Iris pigment epithelial cell (primary cell): Measurements from ENCODE around the gene ZNF354B.
"Not testable (repeated sequence)": the region's sequence is repeated elsewhere in the genome, so short reads cannot be mapped to it uniquely, and the experiment has no call there.

ENCODE experiments used
- DNase-seq: peaks from one replicate; pipeline ENCODE4 v3.0.0-alpha.2; 2011; ENCODE audit warnings: low read depth

ZNF354B gene

DNA sequence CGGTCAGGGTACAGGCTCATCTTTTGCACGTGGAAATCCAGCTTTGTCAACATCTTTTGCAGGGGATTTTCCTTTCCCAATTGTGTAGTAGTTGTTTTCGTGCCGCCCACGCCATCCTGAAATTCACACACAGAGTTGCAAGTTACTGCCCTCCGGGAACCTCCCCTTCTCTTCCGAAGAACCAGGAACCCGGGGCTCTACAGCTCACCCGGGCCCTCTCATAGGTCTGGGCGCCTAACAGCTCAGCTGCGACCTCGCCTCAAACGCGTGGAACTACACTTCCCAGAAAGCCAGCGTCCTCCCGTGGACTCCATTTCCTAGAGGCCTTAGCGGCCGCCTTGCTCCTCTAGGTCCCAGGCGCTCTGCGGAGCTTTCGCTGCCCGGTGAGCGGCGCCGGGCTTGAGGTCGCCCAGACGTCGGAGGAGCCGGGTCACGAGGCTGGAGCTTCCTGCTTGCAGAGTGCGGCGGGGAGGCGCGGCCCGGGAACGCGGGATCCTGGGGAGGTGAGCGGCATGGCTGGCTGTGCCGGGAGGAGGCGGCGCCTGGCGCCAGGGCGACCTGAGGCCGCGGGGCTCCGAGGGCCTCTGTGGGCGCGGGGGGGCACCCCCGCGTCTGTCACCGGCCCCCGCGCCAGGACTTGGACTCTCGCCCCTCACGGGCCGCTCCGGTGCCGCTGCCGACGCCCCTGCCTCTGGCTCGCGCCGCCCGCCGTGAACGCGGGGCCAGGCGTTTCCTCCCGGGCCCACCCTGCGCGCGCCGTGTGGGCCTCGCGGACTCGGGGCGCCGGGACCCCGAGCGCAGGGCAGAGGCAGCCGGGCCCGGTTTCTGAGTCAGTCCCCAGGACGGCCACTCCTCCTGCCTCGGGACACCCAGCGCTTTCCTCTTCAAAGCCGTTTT, at the start of gene ZNF354B:
TSS of gene ZNF354B (plus strand) at position 329 of the 897 bp plus-strand sequence. CDS start 1,095 bp downstream, outside the sequence.
- DNase-seq: peak; percentile 98

DNA sequence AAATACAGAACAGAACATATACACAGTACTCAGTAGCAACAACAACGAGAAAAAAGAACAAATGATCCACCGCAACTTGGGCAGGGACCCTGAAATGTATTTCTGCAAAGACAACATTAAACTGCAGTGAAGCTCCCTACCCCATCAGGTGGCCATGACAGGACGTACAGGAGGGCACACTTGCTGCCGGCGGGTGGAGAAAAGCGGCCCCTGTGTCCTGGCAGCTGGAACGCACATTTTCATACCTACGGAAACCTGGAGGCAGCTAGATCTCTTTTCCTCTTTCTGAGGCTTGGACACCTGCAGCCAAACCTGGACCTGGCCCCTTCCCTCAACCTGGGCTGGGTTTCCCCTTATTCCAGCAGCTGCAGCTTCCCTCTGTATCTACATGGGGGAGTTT, 42.2 kb upstream of the ZNF354B start:
- DNase-seq: no peak

DNA sequence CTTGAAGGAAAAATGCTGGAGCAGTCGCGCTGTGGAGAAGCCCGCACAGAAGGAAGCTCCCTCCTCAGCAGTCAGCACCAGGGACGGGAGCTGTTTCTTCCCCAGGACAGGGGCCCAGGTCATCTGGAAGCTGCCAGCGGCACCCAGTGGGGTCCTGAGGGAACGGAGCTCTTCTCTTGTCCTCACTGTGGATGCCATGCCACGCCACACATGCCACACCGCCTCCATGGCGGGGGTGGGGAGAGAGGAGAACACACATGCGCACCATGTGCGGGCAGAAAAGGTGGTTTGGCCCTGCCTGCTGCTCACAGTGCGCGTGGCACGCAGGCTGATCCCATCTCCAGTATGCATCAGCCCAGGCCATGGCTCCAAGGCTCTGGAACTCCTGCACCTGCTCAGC, 41.7 kb upstream of the ZNF354B start:
- no peak for DNase-seq

DNA sequence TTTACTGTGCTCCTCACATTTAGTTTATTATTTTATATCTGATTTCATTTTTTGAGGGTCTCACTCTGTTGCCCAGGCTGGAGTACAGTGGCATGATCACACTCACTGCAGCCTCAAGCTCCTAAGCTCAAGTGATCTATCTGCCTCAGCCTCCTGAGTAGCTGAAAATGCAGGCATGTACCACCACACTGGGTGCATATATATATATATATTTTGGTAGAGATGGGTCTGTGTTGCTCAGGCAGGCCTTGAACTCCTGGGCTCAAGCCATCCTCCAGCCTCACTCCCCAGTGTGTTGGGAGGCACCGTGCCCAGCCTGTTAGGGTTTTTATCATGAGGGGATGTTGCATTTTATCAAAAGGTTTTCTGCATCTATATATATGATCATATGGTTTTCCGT, 39.8 kb upstream of the ZNF354B start:
- no peak for DNase-seq

DNA sequence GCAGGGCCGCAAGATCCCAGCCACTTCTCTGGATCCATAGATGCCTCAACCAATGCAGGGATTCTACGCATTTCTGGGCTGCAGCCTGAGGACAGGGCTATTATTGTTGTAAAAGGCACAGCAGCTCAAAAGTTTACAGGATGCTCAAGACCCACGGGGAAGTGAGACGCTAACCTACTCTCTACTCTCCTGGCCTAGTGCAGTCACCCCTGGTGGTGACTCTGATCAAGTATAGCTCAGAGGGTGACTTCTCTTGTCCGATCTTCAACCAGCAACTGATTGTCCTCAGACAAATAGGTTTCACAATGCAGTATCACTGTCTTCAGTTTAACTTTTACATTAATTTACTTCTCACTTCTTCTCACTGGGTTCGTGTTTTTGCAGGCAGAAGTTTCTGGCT, 34.3 kb upstream of the ZNF354B start:
- DNase-seq: no peak

DNA sequence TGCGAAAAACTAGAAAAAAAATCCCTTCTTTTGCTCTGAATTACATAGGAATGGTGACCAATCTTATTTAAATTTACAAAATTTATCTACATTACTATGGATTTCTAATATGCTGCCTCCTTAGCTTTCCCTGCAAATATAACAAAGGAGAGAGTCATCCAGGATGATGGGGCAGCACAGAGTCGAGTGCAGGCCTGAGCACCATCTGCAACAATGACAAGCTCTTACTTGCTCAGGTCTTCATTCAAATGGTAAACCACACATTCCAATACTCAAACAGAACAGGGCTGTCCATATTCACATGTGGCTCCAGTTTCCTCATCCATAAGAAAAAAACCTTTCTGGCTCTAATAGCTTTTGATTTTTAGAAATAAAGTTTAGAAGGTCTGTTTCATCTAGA, 33.5 kb upstream of the ZNF354B start:
- no peak for DNase-seq

DNA sequence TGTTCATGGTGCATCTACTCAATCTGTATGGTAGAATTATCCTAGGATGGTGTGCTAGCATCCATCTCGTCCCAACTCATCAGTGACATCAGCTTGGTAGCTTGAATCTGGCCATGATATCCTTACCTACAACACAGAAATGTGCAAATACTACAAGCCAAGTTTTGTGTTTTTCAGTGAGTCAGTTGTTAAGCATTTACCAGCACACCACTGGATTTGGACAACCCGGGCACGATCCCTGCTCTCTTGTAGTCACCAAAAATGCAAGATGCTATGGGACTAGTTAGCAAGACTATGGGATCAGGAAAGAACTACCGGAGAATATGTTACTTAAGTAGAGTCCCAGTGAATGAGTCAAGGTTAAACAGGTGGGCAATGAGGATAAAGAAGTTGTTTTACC, 32.1 kb upstream of the ZNF354B start:
- no peak for DNase-seq

DNA sequence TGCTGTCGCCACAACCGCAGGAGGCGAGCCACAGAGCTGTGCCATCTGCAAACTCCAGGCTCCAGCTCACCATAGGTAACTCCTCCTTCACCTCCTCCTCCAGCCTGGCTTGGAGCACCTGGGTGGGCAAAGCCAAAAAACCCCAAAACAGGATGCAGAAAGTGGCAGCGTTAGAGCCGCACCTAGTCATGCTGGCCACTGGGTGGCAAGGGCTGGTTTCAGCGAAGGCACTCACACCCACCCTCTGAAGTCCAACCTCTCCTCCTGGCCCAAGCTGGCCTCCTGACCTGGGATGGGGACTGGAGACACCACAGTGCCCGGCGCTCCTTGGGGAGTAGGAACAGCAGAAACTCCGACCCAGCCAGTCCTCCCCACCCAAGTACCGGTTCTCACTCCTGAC, 28.7 kb upstream of the ZNF354B start:
- no peak for DNase-seq

DNA sequence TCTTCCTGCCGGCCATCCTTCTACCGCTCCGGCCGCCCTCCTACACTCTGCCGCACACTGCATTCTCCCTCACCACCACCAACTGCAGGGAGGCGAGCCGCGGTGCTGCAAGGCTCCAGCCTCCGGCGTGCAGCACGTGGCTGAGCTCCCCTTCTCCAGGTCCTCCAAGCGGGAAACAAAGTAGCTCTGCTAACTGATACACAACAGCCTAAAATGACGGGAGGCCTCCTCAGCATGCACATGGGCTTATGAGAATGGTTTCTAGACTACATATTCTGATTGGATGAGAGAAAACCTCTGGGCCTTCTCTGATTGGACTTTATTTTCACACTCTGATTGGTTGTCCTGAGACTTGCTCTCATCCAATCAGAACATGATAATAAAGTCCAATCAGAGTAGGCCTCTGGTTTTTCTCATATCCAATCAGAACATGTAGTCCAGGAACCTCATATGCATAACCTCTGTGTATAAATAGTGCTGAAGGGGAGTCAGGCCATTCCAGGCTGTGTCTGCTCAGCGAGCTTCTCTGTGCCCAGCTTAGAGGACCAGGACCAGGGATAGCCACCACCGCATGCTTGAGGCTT, 27.0 kb upstream of the ZNF354B start:
- no peak for DNase-seq

DNA sequence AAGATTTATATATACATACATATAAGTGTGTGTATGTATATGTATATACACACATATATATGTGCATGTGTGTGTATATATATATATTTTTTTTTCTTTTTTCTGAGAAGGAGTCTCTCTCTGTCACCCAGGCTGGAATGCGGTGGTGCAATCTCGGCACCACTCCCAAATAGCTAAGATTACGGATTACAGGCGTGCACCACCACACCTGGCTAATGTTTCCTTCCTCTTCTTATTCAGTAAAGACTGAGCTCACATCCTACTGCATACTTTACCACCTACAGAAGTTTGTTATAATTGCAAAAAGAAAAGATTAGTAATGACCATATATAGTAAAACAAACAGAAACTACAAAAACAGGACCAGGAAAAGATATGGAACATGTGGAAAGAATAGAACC, 23.1 kb upstream of the ZNF354B start:
- no peak for DNase-seq

DNA sequence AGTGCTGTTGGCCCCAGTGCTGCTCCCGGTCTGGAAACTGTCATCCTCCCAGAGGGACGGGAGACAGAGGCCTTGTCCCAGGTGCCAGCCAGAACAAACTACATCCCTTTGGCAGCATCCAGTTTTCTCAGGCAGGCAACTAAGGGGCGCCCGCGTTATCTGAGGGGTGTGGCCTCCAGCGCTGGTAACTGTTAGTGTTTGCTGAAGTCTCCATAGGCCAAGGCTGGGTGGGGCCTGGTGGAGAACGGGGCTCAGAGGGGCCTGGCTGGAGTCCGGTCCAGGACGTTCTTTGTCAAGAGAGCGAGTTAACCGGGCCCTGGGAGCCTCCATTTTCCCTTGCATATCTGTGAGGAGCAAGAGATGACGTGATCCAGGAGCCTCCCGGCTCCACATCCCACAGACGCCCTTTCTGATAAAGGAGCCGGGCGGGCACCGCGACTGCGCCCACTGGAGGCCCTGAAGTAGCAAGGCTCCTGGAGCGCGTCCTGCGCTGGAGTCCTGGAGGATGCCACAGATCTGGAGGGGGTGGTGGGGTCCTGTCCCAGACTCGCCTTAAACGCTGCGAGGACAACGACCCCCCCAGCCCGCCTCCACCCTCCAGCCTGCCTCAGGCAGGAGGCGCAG, 20.9 kb upstream of the ZNF354B start:
- not testable (repeated sequence) for DNase-seq

DNA sequence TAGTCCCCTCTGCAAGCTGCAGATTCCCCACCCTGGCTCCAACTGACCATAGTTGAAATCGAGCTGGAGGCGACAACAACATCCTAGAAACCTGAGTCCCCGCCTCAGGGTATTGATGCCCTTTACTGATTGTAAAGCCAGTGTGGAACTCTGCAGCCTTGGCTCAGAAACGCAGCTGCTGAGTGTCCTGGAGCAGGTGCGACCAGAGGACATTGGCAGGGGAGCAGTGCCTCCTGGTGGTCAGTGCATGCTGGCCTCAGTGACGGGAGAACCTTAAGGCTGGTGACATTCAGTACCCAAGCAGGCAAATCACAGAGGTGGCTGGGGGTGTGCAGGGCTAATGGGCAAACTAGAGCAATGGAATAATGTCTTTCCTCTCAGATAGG, 20.4 kb upstream of the ZNF354B start:
- peak; percentile 9 for DNase-seq

DNA sequence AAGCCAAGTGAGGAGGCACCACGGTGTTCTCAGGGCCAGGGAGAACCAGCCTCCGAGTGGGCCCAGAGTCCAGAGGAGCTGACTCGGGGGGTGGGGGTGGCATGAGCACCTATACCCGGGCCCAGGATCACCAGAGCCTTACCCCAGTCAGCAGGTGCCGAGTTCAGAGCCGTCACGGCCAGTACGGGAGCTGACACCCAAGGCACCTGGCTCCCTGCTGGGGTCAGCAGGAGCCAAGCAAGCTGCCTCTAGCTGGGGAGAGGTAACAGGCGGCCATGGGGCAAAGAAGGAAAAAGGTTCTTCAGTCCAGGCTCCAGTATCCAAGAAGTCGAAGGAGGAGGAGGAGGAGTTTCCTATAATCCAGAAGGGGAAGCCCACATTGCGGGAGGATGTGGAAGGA, 19.4 kb upstream of the ZNF354B start:
- not testable (repeated sequence) for DNase-seq

DNA sequence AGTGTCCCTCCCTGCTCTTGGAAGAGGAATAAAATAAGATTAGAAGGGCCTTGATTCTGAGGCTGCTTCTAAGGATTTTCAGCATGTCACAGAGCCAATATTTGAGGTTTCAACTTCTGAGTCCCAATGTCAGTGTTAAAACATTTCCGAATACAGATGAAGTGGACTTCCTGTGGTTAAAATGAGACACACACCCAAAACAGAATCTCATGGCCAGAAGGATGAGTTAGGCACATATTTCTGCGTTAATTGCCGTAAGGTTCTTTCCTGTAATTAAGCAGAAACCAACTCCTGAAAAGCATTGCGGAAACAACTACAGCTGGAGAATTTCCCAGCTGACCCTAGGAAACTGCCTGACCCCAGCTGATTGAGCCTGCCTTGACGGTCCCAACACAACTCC, 10.4 kb upstream of the ZNF354B start:
- DNase-seq: no peak

DNA sequence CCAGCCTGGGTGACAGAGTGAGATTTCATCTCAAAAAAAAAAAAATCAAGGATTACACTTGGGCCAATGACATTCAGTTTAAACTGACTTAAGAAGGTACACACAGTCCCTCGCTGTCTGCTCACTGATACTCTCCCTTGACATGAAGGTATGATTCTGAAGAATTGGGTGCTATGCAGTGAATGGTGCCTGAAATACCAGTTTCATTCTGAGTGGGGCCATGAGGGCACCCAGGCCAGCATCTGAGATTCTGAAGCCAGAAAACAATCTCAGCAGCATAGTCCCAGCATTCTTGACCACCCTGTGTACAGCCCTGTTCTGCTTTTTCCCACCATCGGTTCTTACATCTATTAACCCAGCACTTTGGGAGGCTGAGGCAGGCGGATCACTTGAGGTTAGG, 7.8 kb upstream of the ZNF354B start:
- no peak for DNase-seq

DNA sequence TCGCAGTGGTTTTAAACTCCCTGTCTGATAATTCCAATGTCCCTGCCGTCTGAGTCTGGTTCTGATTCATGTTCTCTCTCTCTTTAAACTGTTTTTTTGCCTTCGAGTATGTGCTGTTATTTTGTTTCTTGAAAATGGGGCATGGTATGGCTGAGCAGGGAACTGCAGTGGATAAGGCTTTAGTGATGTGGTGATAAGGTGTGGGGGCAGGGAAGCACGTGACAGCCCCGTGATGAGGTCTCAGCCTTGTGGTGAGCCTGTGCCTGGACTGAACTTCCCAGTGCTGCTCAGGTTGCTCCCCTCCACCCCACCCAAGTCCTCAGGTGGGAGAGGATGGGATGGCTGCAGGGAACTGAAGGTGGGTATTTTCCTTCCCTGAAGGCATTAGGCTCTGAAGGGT, 5.5 kb upstream of the ZNF354B start:
- DNase-seq: no peak

DNA sequence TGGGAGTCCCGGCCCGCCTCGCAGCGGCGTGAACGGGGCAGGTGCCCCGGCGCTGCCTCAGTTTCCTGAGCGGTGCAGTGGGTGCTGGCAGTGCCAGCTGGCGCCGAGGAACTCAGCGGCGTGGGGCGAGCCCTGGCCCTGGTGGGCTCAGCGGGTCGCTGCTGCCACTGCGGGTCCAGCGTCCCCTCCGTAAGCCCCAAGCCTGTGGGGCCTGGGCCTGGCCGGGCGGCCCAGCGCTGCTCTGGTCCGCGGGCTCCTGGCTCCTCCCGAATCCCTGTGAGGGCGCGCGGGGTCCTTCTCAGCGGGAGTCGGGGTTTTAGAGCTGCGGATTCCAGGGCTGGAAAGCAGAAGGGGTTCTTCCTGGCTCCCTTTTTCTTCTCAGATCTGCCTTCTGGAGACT, 862 bp downstream of the ZNF354B start:
- not testable (repeated sequence) for DNase-seq

DNA sequence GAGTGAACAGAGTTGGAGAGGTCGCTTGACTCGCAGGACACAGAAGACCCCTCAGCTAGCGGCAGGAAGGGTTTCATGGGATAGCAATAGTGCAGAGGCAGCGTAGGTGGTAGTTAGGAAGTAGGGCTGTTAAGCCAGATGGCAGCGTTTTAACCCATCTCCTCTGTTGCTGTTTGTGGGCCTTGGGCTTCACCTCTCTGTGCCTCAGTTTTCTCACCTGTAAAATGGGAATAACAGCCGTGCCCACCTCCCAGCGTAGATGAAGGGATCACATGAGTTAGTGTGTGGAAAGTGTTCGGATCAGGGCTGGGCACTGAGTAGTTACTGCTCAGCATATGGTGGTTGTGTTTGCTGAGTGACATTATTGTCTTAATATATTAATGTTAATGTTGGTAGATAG, 1.9 kb downstream of the ZNF354B start:
- DNase-seq: no peak

DNA sequence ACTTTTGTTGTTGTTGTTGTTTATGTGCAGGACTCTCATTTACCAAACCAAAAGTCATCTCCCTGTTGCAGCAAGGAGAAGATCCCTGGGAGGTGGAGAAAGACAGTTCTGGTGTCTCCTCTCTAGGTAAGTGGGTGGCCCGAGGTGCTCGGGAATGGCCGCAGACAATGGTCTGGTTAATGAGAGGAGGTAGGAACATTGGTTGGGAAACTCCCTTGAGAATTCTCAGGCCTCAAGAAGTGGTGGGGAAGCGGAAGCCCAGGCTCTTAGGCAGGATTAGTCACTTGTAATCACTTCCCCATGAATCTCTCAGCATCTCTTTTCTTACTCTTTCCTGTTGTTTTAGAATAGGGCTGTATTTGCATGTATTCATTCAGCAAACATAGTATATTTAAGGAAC, 7.2 kb downstream of the ZNF354B start:
- no peak for DNase-seq

DNA sequence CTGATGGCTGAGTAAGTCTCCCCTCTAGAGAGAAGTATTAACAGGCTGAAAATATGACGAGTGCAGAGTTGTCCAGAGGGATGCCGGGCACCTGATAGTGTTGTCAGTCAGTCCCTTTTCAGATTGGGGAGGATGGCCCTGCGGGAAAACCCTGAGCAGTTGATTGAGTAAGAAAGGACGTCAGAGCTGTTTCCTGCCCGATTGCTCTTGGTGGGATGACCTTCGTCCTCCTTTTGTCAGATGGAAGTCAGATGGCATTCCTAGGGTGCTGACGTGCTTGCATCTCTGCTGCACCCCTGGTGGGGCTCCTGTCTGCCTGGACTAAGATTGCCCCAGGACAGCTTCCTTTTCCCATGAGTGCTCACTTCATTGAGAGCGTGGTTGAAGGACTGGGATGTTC, 9.8 kb downstream of the ZNF354B start:
- DNase-seq: peak; percentile 84

DNA sequence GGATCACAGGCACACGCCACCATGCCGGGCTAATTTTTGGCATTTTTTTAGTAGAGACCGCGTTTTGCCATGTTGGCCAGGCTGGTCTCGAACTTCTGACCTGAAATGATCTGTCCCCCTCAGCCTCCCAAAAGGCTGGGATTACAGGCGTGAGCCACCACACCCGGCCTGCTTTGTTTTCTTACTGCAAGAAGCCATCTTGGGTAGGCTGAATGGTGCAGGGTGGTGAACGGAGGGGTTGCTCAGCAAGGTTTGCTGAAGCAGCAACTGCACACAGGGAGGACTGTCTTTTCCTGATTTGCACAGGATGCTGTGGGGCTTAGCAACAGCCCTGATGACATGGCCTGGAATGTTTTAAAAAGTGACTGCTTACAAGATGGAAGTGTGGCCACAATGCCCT, 10.7 kb downstream of the ZNF354B start:
- DNase-seq: no peak

DNA sequence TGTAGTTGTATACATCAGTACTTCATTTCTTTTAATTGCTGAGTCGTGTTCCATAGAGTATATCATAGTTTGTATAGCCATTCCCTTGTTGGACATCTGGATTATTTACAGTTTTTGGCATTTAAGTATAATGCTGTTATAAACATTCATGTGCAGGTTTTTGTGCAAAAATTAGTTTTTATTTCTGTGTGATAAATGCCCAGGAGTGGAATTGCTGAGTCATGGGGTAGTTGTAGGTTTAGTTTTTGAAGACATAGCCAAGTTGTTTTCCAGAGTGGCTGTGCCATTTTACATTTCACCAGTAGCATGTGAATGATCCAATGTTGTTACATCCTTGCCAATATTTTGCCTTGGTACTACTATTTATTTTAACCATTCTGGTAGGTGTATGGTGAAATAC, 12.5 kb downstream of the ZNF354B start:
- DNase-seq: peak; percentile 24

DNA sequence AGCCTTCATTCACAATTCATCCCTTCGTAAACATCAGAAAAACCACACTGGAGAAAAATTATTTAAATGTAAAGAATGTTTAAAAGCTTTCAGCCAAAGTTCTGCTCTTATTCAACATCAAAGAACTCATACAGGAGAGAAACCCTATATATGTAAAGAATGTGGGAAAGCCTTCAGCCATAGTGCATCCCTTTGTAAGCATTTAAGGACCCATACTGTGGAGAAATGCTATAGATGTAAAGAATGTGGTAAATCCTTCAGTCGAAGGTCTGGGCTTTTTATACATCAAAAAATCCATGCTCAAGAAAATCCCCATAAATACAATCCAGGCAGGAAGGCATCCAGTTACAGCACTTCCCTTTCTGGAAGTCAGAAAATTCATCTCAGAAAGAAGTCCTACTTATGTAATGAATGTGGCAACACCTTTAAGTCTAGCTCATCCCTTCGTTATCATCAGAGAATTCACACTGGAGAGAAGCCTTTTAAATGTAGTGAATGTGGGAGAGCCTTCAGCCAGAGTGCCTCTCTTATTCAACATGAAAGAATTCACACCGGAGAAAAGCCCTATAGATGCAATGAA, 23.5 kb downstream of the ZNF354B start:
- not testable (repeated sequence) for DNase-seq
